Smooth muscle cell of the brain vasculature (primary cell): ENCODE data around the gene WARS2.

Source experiments
- DNase-seq: peaks from one replicate; pipeline ENCODE4 v3.0.0-alpha.2; 2012; ENCODE audit warnings: low read depth, low spot score

Gene WARS2

GRCh38 chr1:119000371-119001180 is 139.9 kb downstream of the WARS2 start:
- DNase-seq, result no peak

- DNase-seq, result no peak
These were observed 140.9 kb downstream of the WARS2 start for GRCh38 chr1:118999348-119000071.

GRCh38 chr1:118998171-118998570 is 142.3 kb downstream of the WARS2 start:
- DNase-seq, result no peak

- DNase-seq, result no peak
These were observed 143.2 kb downstream of the WARS2 start for GRCh38 chr1:118997225-118997624.

- DNase-seq, result no peak
These were observed 145.0 kb downstream of the WARS2 start for GRCh38 chr1:118995312-118996016.

- DNase-seq, result no peak
These were observed 146.8 kb downstream of the WARS2 start for GRCh38 chr1:118993700-118994026.

- no peak for DNase-seq
These were observed 147.4 kb downstream of the WARS2 start for GRCh38 chr1:118992868-118993699.

GRCh38 chr1:118992237-118992825 is 148.1 kb downstream of the WARS2 start:
- no peak for DNase-seq

- no peak for DNase-seq
These were observed 149.0 kb downstream of the WARS2 start for GRCh38 chr1:118991448-118991847.

- DNase-seq, result no peak
These were observed 149.8 kb downstream of the WARS2 start for GRCh38 chr1:118990513-118991152.

- DNase-seq, result no peak
These were observed 150.5 kb downstream of the WARS2 start for GRCh38 chr1:118989878-118990378.

- DNase-seq, result no peak
These were observed 151.2 kb downstream of the WARS2 start for GRCh38 chr1:118989006-118989815.

GRCh38 chr1:118988186-118989005 is 152.1 kb downstream of the WARS2 start, which contains the start of gene TBX15:
TSS of gene TBX15 (minus strand) at chr1:118988343. CDS start at chr1:118987795, 548 bp downstream.
- no peak for DNase-seq

GRCh38 chr1:118987468-118988185 is 152.8 kb downstream of the WARS2 start:
- no peak for DNase-seq

- no peak for DNase-seq
These were observed 153.6 kb downstream of the WARS2 start for GRCh38 chr1:118986555-118987467.

- no peak for DNase-seq
These were observed 154.6 kb downstream of the WARS2 start for GRCh38 chr1:118985640-118986554.
